SH-SY5Y (cell line): ENCODE measurements around the gene BTLA.

Source experiments
- GATA2 ChIP-seq: IDR thresholded peaks from 2 replicates; pipeline ENCODE4 v1.6.1; 2011; ENCODE audit warnings: mild to moderate bottlenecking, low read depth, low read length
- GATA3 ChIP-seq: IDR thresholded peaks from 2 replicates; pipeline ENCODE4 v1.6.1; 2011; ENCODE audit warnings: low read depth, mild to moderate bottlenecking, low read length, moderate library complexity

GRCh38 chr3:112519424-112520001, 20.2 kb upstream of the BTLA start:
- TF ChIP-seq GATA2 (no peak), GATA3 (no peak)
